ENCODE measurements around the gene GPR143. TPM values are rescaled to one million over a fixed set of nuclear protein-coding genes. Genes with fewer than 3 reads are reported as not detected.

The GPR143 gene
- polyA plus RNA-seq, 2 of the 4 experiments (the other 2 are of a cell fraction): not detected

- Histone ChIP-seq H3K4me3 (no peak overlapping the region), H3K4me2 (no peak overlapping the region), H3K27ac (no peak overlapping the region), H3K4me1 (no peaks in the 10 kb centered on the region), H3K9me3 (no peaks in the 10 kb centered on the region)
- no peak for TF ChIP-seq PHF8 (IDR thresholded peaks at IDR 0.05; ENCODE audit: borderline replicate concordance, low read depth)
- TF ChIP-seq HDAC2 (IDR thresholded peaks at IDR 0.05): no peak
- no peak for TF ChIP-seq TFCP2L1 (CRISPR knock-in tag; IDR thresholded peaks at IDR 0.05)
- no peak for TF ChIP-seq KDM5A (IDR thresholded peaks at IDR 0.05)
- peak; percentile 18 to 23; a peak in 3 of 5 replicates for TF ChIP-seq RAD21 (conservative IDR thresholded peaks at IDR 0.05 in 1 of 2, IDR thresholded peaks at IDR 0.05 in 1 of 2)
- TF ChIP-seq MAX (IDR thresholded peaks at IDR 0.05): no peak
- no peak for TF ChIP-seq ZC3H11A (IDR thresholded peaks at IDR 0.05)
- 0 out of 3 replicates have a peak, but pooled peaks have one; percentile 14 for TF ChIP-seq SMC3 (IDR thresholded peaks at IDR 0.05)
- TF ChIP-seq CHD2 (IDR thresholded peaks at IDR 0.05; ENCODE audit: low read length, partially characterized antibody): no peak
- TF ChIP-seq ATOH8 (CRISPR knock-in tag; IDR thresholded peaks at IDR 0.05; ENCODE audit: low read depth): no peak
- no peak for FAIRE-seq
- WGBS (ENCODE audit: missing lambda C conversion rate): 69% methylated on average over 10 of the region's 10 CpGs
- ChIA-PET POLR2A (no interaction called here), CTCF (no interaction called here)
- no peak for ATAC-seq
- DNase-seq (ENCODE audit: low read depth in 1 of 2, low spot score in 1 of 2): no peak
Measured at GRCh38 chrX:9682456-9682855, 83.2 kb downstream of the GPR143 start.

GRCh38 chrX:9681422-9681821 lies 84.2 kb downstream of the GPR143 start:
- H3K4me3 ChIP-seq: no peak overlapping the region
- no peaks in the 10 kb centered on the region for H3K9me3 ChIP-seq
- H3K4me2 ChIP-seq: no peak overlapping the region
- ChIA-PET CTCF (no interaction called here), POLR2A (no interaction called here)
- ATAC-seq (no peak), DNase-seq (ENCODE audit: low read depth in 1 of 2, low spot score in 1 of 2) (no peak), FAIRE-seq (peak; percentile 67)
- no peaks in the 10 kb centered on the region for H3K4me1 ChIP-seq
- no peak overlapping the region for H3K27ac ChIP-seq
- TF ChIP-seq SREBF2 (IDR thresholded peaks at IDR 0.05) (no peak), ZC3H11A (IDR thresholded peaks at IDR 0.05) (no peak), BCL3 (IDR thresholded peaks at IDR 0.05) (no peak), RFX5 (IDR thresholded peaks at IDR 0.05) (no peak), RCOR1 (IDR thresholded peaks at IDR 0.05; ENCODE audit: low read depth, low read length) (no peak), HOXB5 (CRISPR knock-in tag; IDR thresholded peaks at IDR 0.05) (no peak), E2F6 (IDR thresholded peaks at IDR 0.05; ENCODE audit: borderline replicate concordance, low read depth) (no peak), MAFK (IDR thresholded peaks at IDR 0.05; ENCODE audit: partially characterized antibody) (no peak), EHF (CRISPR knock-in tag; IDR thresholded peaks at IDR 0.05) (no peak), CHD2 (IDR thresholded peaks at IDR 0.05; ENCODE audit: low read length, partially characterized antibody) (no peak), CBX8 (IDR thresholded peaks at IDR 0.05) (no peak), ZSCAN20 (CRISPR knock-in tag; IDR thresholded peaks at IDR 0.05) (no peak), PHF8 (IDR thresholded peaks at IDR 0.05; ENCODE audit: borderline replicate concordance, low read depth) (no peak), RAD21 (conservative IDR thresholded peaks at IDR 0.05 in 1 of 2, IDR thresholded peaks at IDR 0.05 in 1 of 2) (no peak), MYC (IDR thresholded peaks at IDR 0.05; ENCODE audit: borderline replicate concordance, low read length) (no peak), HMGXB4 (CRISPR knock-in tag; IDR thresholded peaks at IDR 0.05; ENCODE audit: borderline replicate concordance) (no peak), USF2 (IDR thresholded peaks at IDR 0.05) (no peak), PBX3 (IDR thresholded peaks at IDR 0.05) (no peak)
- 84% methylated on average over 4 of the region's 4 CpGs for WGBS (ENCODE audit: missing lambda C conversion rate)
